ENCODE results near the gene GFOD1.

DNA sequence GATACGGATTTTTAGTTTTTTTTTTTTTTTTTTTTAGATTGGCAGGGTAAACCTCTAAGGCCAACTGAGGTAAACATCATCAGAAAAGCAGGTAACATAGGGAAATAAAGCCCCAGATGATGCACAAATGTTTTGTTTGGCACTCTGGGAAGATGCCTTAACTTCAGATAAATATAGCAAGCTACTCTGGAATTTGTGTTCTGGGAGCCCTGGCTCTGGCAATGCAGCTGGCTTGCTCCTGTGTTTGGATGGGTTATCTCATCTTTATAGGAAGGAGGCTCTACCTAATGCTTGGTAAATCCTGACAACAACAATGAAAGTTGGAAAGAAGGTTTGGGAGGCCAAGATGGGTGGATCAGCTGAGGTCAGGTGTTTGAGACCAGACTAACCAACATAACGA lies 77.4 kb downstream of the GFOD1 start:
- TF ChIP-seq, protein P1, sequence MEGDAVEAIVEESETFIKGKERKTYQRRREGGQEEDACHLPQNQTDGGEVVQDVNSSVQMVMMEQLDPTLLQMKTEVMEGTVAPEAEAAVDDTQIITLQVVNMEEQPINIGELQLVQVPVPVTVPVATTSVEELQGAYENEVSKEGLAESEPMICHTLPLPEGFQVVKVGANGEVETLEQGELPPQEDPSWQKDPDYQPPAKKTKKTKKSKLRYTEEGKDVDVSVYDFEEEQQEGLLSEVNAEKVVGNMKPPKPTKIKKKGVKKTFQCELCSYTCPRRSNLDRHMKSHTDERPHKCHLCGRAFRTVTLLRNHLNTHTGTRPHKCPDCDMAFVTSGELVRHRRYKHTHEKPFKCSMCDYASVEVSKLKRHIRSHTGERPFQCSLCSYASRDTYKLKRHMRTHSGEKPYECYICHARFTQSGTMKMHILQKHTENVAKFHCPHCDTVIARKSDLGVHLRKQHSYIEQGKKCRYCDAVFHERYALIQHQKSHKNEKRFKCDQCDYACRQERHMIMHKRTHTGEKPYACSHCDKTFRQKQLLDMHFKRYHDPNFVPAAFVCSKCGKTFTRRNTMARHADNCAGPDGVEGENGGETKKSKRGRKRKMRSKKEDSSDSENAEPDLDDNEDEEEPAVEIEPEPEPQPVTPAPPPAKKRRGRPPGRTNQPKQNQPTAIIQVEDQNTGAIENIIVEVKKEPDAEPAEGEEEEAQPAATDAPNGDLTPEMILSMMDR (conservative IDR thresholded peaks at IDR 0.05): no peak
- TF ChIP-seq EZH2 (IDR thresholded peaks at IDR 0.05; ENCODE audit: low read depth): no peak
